ENCODE measurements around the gene GPR137. TPM values are rescaled to one million over a fixed set of nuclear protein-coding genes. Genes with fewer than 3 reads are reported as not detected.

GPR137 gene
- total and polyA plus RNA-seq, 9 of the 15 experiments (the other 6 are each of a cell fraction or from before 2014, with no cell fraction given), result 0.32 to 26.7 (median 10.7) TPM

- TF ChIP-seq HDAC1 (IDR thresholded peaks at IDR 0.05) (peak in 1 of 2 experiments; percentile 72; a peak in 2 of 4 replicates), SMARCA5 (IDR thresholded peaks at IDR 0.05) (peak; percentile 56; the same call in 1 of the 2 replicates), ATF7 (IDR thresholded peaks at IDR 0.05) (peak; percentile 22; the same call in 1 of the 2 replicates), HNRNPUL1 (IDR thresholded peaks at IDR 0.05; ENCODE audit: low read length) (no peak), PTBP1 (IDR thresholded peaks at IDR 0.05; ENCODE audit: low read depth, low read length) (0 out of 2 replicates have a peak, but pooled peaks have one; percentile 29), HDGF (IDR thresholded peaks at IDR 0.05) (peak; percentile 55; the same call in 1 of the 2 replicates), POLR2A (conservative IDR thresholded peaks at IDR 0.05) (peak; percentile 77), NCOR1 (IDR thresholded peaks at IDR 0.05) (peak; percentile 45), CREB1 (IDR thresholded peaks at IDR 0.05) (0 out of 2 replicates have a peak, but pooled peaks have one; percentile 11), CREB1 (CRISPR knock-in tag; IDR thresholded peaks at IDR 0.05) (no peak; the same call in 1 of the 2 replicates), SAP30 (IDR thresholded peaks at IDR 0.05; ENCODE audit: borderline replicate concordance, insufficient read depth, low read depth, low read length, poor library complexity, severe bottlenecking) (peak; percentile 59), ZNF76 (CRISPR knock-in tag; IDR thresholded peaks at IDR 0.05; ENCODE audit: borderline replicate concordance) (0 out of 2 replicates have a peak, but pooled peaks have one; percentile 29), GABPB1 (CRISPR knock-in tag; IDR thresholded peaks at IDR 0.05) (peak; percentile 55; the same call in 1 of the 2 replicates), MBD2 (IDR thresholded peaks at IDR 0.05; ENCODE audit: borderline replicate concordance, low read depth) (no peak), SIN3A (IDR thresholded peaks at IDR 0.05; ENCODE audit: borderline replicate concordance in 2 of 2, control insufficient read depth in 1 of 2, low read depth in 2 of 2, low read length in 2 of 2) (peak; percentile 25 to 75; a peak in 1 of 4 replicates), SMAD4 (CRISPR knock-in tag; conservative IDR thresholded peaks at IDR 0.05) (peak; percentile 39; the same call in 1 of the 2 replicates), MTA1 (IDR thresholded peaks at IDR 0.05; ENCODE audit: borderline replicate concordance) (0 out of 2 replicates have a peak, but pooled peaks have one; percentile 30), ZNF780A (CRISPR knock-in tag; IDR thresholded peaks at IDR 0.05) (no peak), LEF1 (IDR thresholded peaks at IDR 0.05) (0 out of 2 replicates have a peak, but pooled peaks have one; percentile 56), TFE3 (CRISPR knock-in tag; IDR thresholded peaks at IDR 0.05) (no peak), ETS2 (tag; IDR thresholded peaks at IDR 0.05; ENCODE audit: borderline replicate concordance, poor library complexity, severe bottlenecking) (no peak), BCOR (IDR thresholded peaks at IDR 0.05) (peak; percentile 63), MTA3 (IDR thresholded peaks at IDR 0.05; ENCODE audit: borderline replicate concordance) (peak; percentile 71; the same call in 1 of the 2 replicates), JUND (IDR thresholded peaks at IDR 0.05; ENCODE audit: borderline replicate concordance, low read depth, low read length) (peak; percentile 84), JUND (tag; IDR thresholded peaks at IDR 0.05; ENCODE audit: borderline replicate concordance, low read depth, low read length) (peak; percentile 66; the same call in 1 of the 3 replicates), RFX5 (IDR thresholded peaks at IDR 0.05; ENCODE audit: low read depth, low read length) (no peak)
- TF ChIP-seq, protein P1, sequence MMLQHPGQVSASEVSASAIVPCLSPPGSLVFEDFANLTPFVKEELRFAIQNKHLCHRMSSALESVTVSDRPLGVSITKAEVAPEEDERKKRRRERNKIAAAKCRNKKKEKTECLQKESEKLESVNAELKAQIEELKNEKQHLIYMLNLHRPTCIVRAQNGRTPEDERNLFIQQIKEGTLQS (IDR thresholded peaks at IDR 0.05), result peak; percentile 86
- TF ChIP-seq, protein P1 (CRISPR knock-in tag; conservative IDR thresholded peaks at IDR 0.05), result no peak
These were observed 39.6 kb upstream of the GPR137 start (continued) for GRCh38 chr11:64245797-64246620.
